GM21529 (cell line): ENCODE measurements around the gene JMJD6.
A peak's percentile ranks its signal among the peaks of the same experiment; 100 is the strongest.
"Not testable (repeated sequence)": the region's sequence is repeated elsewhere in the genome, so short reads cannot be mapped to it uniquely, and the experiment has no call there.

Source experiments
- ATAC-seq: cut with Tn5 transposase; IDR thresholded peaks from one replicate; pipeline ENCODE4 v1.9.1; 2021; ENCODE audit not compliant: unreplicated experiment

Gene JMJD6

GRCh38 chr17:76726231-76726775 lies at the start of gene JMJD6:
Gene JMJD6, minus strand, starts transcription at chr17:76726606. Its CDS starts 131 bp downstream, at chr17:76726475.
- peak; percentile 75 for ATAC-seq

GRCh38 chr17:76775021-76775600 lies 48.7 kb upstream of the JMJD6 start:
- no peak for ATAC-seq

DNA sequence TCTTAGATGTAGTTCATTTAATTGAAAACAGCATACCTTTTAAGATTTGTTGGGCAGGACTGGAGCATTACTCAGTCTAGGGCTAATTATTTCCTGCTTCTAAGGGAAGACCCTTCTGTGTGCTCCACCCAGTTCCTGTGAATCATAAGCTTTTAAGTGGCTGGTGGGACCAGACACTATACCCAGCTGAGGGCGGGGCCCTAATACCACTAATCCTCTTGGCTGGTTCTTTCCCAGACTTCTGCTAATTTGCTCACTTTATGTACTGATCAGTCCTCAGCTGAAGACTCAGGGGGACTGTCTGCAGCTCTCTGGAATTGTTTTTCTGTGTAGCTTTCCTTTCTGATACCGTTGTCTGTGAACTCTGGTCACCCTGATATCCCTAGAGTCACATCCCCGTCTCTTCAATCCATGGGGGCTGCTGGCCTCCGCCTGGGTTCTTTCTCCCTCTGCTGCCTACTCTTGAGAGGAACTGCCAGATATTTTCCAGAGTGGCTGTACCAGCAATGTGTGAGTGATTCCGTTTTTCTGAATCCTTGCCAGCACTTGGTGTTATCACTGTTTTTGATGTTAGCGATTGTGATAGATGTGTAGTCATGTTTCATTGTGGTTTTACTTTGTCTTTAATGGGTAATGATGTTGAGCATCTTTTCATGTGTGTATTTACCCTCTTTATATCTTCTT lies 46.6 kb upstream of the JMJD6 start:
- ATAC-seq, result no peak

- ATAC-seq, result no peak
Observed at GRCh38 chr17:76758570-76758969, 32.2 kb upstream of the JMJD6 start.

DNA sequence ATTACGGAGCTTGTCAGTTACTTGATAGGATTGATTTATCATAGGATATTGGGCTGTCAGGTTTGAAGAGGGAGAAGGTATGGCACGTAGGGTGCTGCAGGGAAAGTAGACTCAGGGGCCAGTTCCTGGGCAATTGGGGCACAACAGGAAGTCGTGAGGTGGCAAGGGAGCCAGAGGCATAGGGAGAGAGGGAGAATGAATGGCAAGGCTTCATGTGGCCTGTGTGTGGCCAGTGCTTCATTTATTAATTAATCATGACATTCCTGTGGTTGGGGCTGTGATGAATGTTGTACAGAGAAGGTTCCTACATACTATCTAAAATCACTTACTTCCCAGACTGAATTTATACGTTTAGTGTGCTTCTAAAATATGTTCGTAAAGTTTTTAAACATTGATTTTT lies 30.9 kb upstream of the JMJD6 start:
- no peak for ATAC-seq

- no peak for ATAC-seq
Observed at GRCh38 chr17:76755285-76755684, 28.9 kb upstream of the JMJD6 start.

DNA sequence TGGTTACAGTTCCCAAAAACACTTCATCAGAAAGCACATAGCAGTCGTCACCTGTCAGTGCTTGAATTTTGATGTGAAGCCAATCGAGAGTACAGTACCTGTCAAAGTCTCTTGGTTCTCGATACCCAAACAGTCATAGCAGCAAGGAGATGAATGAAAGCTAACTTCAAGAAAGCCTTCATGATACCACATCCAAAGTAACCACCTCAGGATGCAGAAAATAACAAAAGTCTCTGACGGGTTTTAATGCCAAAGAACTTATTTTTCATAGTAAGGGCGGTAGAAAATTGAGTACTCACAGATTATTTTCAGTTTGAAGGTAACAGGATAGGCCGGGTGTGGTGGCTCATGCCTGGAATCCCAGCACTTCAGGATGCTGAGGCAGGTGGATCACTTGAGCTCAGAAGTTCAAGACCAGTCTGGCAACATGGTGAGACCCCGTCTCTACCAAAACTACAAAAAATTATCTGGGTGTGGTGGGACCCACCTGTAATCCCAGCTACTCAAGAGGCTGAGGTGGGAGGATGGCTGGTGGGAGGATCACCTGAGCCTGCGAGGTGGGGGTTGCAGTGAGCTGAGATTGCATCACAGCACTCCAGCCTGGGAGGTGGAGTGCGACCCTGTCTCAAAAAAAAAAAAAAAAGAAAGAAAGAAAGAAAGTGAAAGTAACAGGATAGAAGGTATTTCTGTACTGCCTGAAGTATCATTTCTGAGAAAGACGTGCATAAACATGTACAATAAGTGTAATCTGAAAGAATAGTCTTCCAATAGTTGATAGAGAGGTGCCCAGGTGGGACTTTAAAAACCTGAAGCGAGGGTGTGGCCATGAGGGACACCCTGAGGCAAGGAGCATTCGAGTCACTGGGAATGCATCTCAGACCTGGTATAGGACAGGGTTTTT lies 26.9 kb upstream of the JMJD6 start:
- ATAC-seq, result no peak

- no peak for ATAC-seq
Observed at GRCh38 chr17:76752006-76752405, 25.6 kb upstream of the JMJD6 start.

- ATAC-seq, result no peak
Observed at GRCh38 chr17:76751416-76751993, 25.1 kb upstream of the JMJD6 start.

DNA sequence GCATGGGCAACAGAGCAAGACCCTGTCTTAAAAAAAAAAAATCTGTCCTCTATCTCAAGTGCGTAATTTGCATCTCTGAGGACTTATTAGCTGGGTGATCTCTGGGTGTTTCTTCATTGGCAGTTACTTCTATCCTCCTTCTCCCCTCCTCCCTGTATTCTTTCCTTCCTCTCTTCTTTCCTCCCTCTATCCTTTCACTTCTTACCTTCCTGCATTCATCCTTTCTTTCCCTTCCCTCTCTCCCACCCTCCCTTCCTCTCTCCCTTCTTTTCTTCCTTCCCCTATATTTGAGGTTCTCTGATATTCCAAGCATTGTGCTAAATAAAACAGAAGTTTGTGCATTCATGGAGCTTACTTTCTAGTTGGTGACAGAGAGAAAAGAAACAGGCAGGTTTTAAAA lies 22.3 kb upstream of the JMJD6 start:
- no peak for ATAC-seq

GRCh38 chr17:76747716-76748363 lies 21.4 kb upstream of the JMJD6 start:
- ATAC-seq, result no peak

GRCh38 chr17:76745785-76746184 lies 19.4 kb upstream of the JMJD6 start:
- not testable (repeated sequence) for ATAC-seq

GRCh38 chr17:76744747-76745146 lies 18.3 kb upstream of the JMJD6 start:
- no peak for ATAC-seq

GRCh38 chr17:76742958-76743357 lies 16.6 kb upstream of the JMJD6 start:
- no peak for ATAC-seq

- ATAC-seq, result no peak
Observed at GRCh38 chr17:76740329-76741118, 14.1 kb upstream of the JMJD6 start.

DNA sequence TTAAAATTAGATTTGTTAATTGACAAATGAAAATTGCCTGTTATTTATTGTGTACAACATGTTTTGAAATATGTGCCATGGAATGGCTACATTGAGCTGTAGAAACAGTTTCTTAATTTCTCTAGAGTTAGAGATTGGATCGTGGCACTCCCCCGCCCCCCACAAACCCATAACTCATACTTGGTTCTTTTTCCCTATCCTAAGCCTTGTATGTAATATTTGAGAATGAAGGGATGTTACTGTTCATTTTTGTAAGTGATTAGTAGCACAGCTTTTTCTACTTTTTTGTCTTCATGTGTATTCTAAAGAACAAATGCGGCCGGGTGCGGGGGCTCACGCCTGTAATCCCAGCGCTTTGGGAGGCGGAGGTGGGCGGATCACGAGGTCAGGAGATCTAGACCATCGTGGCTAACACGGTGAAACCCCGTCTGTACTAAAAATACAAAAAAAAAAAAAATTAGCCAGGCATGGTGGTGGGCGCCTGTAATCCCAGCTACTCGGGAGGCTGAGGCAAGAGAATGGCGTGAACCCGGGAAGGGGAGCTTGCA lies 13.2 kb upstream of the JMJD6 start:
- ATAC-seq, result not testable (repeated sequence)

DNA sequence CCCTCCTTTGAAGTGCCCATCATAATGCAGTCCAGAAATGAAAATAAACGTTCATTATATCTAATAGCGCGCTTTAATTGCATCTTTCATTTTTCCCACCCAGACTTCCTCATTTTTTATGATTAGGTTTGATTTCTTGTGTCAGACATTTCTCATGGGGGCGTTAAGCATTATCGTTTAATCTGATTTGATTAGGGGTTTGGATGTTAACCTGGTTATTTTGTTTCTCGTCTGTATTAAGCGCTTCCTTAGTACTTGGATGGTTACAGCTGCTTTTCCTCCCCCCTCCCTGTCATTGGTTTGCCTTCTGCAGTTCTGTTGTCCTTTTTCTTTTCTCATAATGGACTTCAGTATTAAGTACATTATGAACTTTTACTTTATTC lies 12.1 kb upstream of the JMJD6 start:
- no peak for ATAC-seq

- peak; percentile 60 for ATAC-seq
Observed at GRCh38 chr17:76737676-76738467, 11.5 kb upstream of the JMJD6 start, which contains the start of gene MFSD11. Gene MFSD11, plus strand, starts transcription at chr17:76738119. Its CDS starts 234 bp downstream, at chr17:76738353.
